HL-60 (cell line): Measurements from ENCODE around the gene WIPF1.

Source experiments
- DNase-seq, 2 experiments: peaks; one replicate each; pipeline ENCODE4 v3.0.0-alpha.2; 2010 to 2020; ENCODE audit warnings: low read depth in 1 of 2, low spot score in 1 of 2
- H3K27ac ChIP-seq: fragments of 250-450 bp; sonication (Bioruptor Pico); replicated peaks from 2 replicates; pipeline ENCODE4 v1.5.1; 2020; ENCODE audit warnings: mild to moderate bottlenecking, moderate library complexity
- H3K27me3 ChIP-seq: fragments of 250-450 bp; sonication (Bioruptor Pico); 2 replicates; pipeline ENCODE4 v1.5.1; 2021; ENCODE audit warnings: mild to moderate bottlenecking, moderate library complexity; ENCODE audit not compliant: insufficient read depth, poor library complexity, severe bottlenecking
- H3K4me3 ChIP-seq: replicated peaks from 2 replicates; pipeline ENCODE4 v1.5.1; 2011; ENCODE audit warnings: mild to moderate bottlenecking, control low read depth, low read length; ENCODE audit not compliant: insufficient read depth
- GABPA ChIP-seq: IDR thresholded peaks from 2 replicates; pipeline ENCODE4 v1.6.1; 2012; ENCODE audit warnings: low read depth
- POLR2AphosphoS5 ChIP-seq: IDR thresholded peaks from 2 replicates; pipeline ENCODE4 v1.6.1; 2012; ENCODE audit warnings: low read depth
- SPI1 ChIP-seq: IDR thresholded peaks from 2 replicates; pipeline ENCODE4 v1.6.1; 2012; ENCODE audit warnings: low read depth, mild to moderate bottlenecking, borderline replicate concordance
- TF ChIP-seq, protein P1 (sequence below): IDR thresholded peaks from 2 replicates; pipeline ENCODE4 v1.6.1; 2012; ENCODE audit warnings: low read depth; ENCODE audit not compliant: insufficient replicate concordance
- TF ChIP-seq, protein P2 (sequence below): IDR thresholded peaks from one replicate; pipeline ENCODE4 v1.5.1; 2011; ENCODE audit warnings: low read length, control low read depth, inconsistent platforms; ENCODE audit not compliant: insufficient read depth

WIPF1 gene

DNA sequence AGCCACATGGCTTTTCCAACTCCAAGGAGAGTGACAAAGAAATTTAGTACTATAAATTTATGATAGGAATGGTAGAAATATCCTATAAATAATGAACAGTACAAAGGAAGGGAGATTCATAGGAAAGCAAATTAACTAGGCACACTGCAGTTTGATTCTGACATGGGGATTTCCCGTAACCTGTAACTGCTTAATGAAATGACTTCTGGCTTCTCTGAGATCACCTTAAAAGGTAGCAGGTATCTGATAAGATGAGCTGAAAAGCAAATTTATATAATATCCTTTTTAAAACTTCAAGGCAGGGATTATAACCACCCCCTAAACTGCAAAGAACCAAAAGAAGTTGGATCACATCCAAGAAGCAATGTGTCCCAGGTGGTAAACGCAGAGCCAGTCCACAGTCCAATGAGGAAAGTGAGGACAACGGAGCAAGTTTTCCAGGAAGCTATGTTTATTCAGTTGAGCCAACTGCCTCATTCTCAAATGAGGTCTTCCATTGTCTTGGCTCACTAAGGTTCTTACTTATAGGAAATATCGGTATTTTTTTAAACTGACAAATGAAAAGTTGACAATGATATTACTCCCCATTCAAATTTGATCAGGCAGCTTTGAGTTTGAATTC is 43.0 kb downstream of the WIPF1 start:
- Histone ChIP-seq H3K4me3 (no peak overlapping the region), H3K27me3 (no peaks in the 10 kb centered on the region), H3K27ac (no peak overlapping the region)
- TF ChIP-seq POLR2AphosphoS5, result no peak
- TF ChIP-seq SPI1, result no peak
- no peak for TF ChIP-seq GABPA
- TF ChIP-seq, protein P1, sequence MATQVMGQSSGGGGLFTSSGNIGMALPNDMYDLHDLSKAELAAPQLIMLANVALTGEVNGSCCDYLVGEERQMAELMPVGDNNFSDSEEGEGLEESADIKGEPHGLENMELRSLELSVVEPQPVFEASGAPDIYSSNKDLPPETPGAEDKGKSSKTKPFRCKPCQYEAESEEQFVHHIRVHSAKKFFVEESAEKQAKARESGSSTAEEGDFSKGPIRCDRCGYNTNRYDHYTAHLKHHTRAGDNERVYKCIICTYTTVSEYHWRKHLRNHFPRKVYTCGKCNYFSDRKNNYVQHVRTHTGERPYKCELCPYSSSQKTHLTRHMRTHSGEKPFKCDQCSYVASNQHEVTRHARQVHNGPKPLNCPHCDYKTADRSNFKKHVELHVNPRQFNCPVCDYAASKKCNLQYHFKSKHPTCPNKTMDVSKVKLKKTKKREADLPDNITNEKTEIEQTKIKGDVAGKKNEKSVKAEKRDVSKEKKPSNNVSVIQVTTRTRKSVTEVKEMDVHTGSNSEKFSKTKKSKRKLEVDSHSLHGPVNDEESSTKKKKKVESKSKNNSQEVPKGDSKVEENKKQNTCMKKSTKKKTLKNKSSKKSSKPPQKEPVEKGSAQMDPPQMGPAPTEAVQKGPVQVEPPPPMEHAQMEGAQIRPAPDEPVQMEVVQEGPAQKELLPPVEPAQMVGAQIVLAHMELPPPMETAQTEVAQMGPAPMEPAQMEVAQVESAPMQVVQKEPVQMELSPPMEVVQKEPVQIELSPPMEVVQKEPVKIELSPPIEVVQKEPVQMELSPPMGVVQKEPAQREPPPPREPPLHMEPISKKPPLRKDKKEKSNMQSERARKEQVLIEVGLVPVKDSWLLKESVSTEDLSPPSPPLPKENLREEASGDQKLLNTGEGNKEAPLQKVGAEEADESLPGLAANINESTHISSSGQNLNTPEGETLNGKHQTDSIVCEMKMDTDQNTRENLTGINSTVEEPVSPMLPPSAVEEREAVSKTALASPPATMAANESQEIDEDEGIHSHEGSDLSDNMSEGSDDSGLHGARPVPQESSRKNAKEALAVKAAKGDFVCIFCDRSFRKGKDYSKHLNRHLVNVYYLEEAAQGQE, result no peak
- TF ChIP-seq, protein P2, sequence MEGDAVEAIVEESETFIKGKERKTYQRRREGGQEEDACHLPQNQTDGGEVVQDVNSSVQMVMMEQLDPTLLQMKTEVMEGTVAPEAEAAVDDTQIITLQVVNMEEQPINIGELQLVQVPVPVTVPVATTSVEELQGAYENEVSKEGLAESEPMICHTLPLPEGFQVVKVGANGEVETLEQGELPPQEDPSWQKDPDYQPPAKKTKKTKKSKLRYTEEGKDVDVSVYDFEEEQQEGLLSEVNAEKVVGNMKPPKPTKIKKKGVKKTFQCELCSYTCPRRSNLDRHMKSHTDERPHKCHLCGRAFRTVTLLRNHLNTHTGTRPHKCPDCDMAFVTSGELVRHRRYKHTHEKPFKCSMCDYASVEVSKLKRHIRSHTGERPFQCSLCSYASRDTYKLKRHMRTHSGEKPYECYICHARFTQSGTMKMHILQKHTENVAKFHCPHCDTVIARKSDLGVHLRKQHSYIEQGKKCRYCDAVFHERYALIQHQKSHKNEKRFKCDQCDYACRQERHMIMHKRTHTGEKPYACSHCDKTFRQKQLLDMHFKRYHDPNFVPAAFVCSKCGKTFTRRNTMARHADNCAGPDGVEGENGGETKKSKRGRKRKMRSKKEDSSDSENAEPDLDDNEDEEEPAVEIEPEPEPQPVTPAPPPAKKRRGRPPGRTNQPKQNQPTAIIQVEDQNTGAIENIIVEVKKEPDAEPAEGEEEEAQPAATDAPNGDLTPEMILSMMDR, result no peak
- no peak for DNase-seq

DNA sequence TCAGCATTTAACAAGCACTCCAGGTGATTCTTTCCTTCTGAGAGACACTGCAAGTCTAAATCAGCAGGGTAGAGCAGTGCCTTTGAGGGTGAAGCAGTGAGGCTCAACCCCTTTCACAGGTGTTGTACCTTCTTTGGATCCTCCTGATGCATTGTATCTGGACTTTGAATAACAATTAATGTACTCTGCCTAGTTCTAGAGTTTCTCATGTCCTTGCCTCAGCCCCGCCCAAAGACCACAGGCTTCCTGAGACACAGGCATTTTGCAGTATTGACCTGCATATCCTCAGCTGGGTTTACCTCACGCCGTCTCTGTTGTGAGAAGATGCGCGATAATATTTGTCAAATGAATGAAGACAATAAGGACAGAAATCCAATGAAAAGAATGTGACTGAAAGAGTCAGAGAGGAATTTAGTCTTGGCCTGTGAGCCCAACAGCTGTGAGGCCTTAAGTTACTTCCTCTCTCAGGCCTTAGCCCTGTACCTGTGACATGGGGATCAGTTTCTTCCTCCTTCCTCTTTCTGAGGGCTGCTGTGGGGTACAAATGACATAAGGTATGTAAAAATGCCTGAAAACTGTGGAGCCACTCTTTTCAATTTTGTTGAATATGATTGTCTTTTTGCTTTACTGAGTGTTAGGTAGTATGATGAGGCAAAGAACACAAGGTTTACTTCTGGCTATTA is 43.7 kb downstream of the WIPF1 start:
- DNase-seq, result peak in 1 of 2 experiments; percentile 65
- H3K27me3 ChIP-seq, result no peaks in the 10 kb centered on the region
- H3K4me3 ChIP-seq, result no peak overlapping the region
- TF ChIP-seq, protein P1, result no peak
- peak; percentile 94 for TF ChIP-seq SPI1
- TF ChIP-seq, protein P2, result no peak
- 0 out of 2 replicates have a peak overlapping the region, but pooled peaks have one; percentile 11 for H3K27ac ChIP-seq

DNA sequence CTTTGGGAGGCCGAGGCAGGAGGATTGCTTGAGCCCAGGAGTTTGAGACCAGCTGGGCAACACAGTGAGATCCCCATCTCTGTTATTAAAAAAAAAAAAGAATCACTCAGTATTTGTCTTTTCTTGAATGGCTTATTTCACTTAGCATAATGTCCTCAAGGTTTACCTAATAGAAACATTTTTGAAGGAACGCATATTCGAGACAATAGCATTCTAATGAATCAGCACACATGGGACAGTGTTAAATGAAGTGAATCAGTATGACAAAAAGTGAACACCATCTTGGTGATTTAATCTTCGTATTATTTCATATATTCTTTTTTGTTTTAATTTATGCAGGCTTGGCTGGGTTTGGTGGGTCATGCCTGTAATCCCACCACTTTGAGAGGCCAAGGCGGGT is 44.7 kb downstream of the WIPF1 start:
- no peak overlapping the region for H3K4me3 ChIP-seq
- no peaks in the 10 kb centered on the region for H3K27me3 ChIP-seq
- no peak for DNase-seq
- H3K27ac ChIP-seq, result no peak overlapping the region
- TF ChIP-seq, protein P2, result no peak
- TF ChIP-seq SPI1 (no peak), GABPA (no peak)
- TF ChIP-seq, protein P1, result no peak
